DMS79 (cell line): Measurements from ENCODE around the gene PRDM15.

Experiments used
- DNase-seq: peaks from one replicate; lab custom pipeline; 2025; lab: John Stamatoyannopoulos, UW

PRDM15 gene

GRCh38 chr21:41863439-41863740, 15.8 kb downstream of the PRDM15 start:
- no peak for DNase-seq

- no peak for DNase-seq
Measured at GRCh38 chr21:41861987-41862386, 17.2 kb downstream of the PRDM15 start.

GRCh38 chr21:41861255-41861654, 17.9 kb downstream of the PRDM15 start:
- DNase-seq: no peak

GRCh38 chr21:41859297-41859980, 19.7 kb downstream of the PRDM15 start:
- DNase-seq: no peak

- no peak for DNase-seq
Measured at GRCh38 chr21:41858466-41859296, 20.5 kb downstream of the PRDM15 start.

- DNase-seq: no peak
Measured at GRCh38 chr21:41857771-41858300, 21.3 kb downstream of the PRDM15 start.

GRCh38 chr21:41856572-41856971, 22.6 kb downstream of the PRDM15 start:
- no peak for DNase-seq

- DNase-seq: no peak
Measured at GRCh38 chr21:41854426-41854995, 24.6 kb downstream of the PRDM15 start.

- no peak for DNase-seq
Measured at GRCh38 chr21:41852929-41853320, 26.2 kb downstream of the PRDM15 start.

GRCh38 chr21:41852151-41852928, 26.8 kb downstream of the PRDM15 start:
- no peak for DNase-seq

- peak; percentile 78 for DNase-seq
Measured at GRCh38 chr21:41851090-41851790, 27.9 kb downstream of the PRDM15 start.

- DNase-seq: no peak
Measured at GRCh38 chr21:41850085-41850484, 29.1 kb downstream of the PRDM15 start.

- no peak for DNase-seq
Measured at GRCh38 chr21:41848958-41849580, 30.1 kb downstream of the PRDM15 start.

GRCh38 chr21:41848533-41848932, 30.6 kb downstream of the PRDM15 start:
- DNase-seq: no peak

GRCh38 chr21:41847066-41847804, 31.9 kb downstream of the PRDM15 start:
- DNase-seq: no peak

- no peak for DNase-seq
Measured at GRCh38 chr21:41846536-41846935, 32.6 kb downstream of the PRDM15 start.

- no peak for DNase-seq
Measured at GRCh38 chr21:41846033-41846317, 33.2 kb downstream of the PRDM15 start.

- DNase-seq: no peak
Measured at GRCh38 chr21:41845310-41846032, 33.7 kb downstream of the PRDM15 start.

GRCh38 chr21:41843584-41843983, 35.6 kb downstream of the PRDM15 start:
- no peak for DNase-seq

GRCh38 chr21:41840880-41841279, 38.3 kb downstream of the PRDM15 start:
- DNase-seq: no peak
